CD4-positive, alpha-beta T cell treated with Interleukin-1 beta for 1 hour (primary cell): ENCODE results near the gene TIMM13.
"Not testable (repeated sequence)": the region's sequence is repeated elsewhere in the genome, so short reads cannot be mapped to it uniquely, and the experiment has no call there.

Experiments
- DNase-seq, 2 donors: peaks; one replicate each; pipeline ENCODE4 v3.0.0-alpha.2; 2020 to 2022

TIMM13 gene

GRCh38 chr19:2413159-2413558 lies 14.2 kb downstream of the TIMM13 start:
- no peak for DNase-seq

- DNase-seq = no peak
These were observed 14.9 kb downstream of the TIMM13 start for GRCh38 chr19:2412449-2412848.

DNA sequence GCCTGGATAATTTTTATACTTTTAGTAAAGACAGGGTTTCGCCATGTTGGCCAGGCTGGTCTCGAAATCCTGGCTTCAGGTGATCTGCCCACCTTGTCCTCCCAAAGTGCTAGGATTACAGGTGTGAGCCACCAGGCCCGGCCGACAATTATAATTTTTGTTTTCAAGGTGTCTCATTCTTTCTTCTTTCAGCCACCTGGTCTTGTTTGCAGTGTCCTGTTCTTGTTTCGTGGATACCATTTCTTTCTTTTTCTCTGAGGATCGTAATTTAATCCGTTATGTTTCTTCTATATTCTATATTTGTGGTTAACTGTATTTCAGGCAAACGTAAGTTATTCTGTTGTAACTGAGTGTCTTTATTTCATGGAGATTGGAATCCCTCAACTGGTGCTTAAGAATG lies 15.7 kb downstream of the TIMM13 start:
- DNase-seq = no peak

- no peak for DNase-seq
These were observed 17.4 kb downstream of the TIMM13 start for GRCh38 chr19:2410023-2410422.

- no peak for DNase-seq
These were observed 18.0 kb downstream of the TIMM13 start for GRCh38 chr19:2409352-2409912.

GRCh38 chr19:2408247-2408646 lies 19.1 kb downstream of the TIMM13 start:
- DNase-seq = no peak

GRCh38 chr19:2399582-2399981 lies 27.8 kb downstream of the TIMM13 start:
- DNase-seq = no peak

GRCh38 chr19:2398735-2399305 lies 28.6 kb downstream of the TIMM13 start:
- DNase-seq = no peak

GRCh38 chr19:2397173-2397572 lies 30.2 kb downstream of the TIMM13 start:
- DNase-seq = not testable (repeated sequence)

DNA sequence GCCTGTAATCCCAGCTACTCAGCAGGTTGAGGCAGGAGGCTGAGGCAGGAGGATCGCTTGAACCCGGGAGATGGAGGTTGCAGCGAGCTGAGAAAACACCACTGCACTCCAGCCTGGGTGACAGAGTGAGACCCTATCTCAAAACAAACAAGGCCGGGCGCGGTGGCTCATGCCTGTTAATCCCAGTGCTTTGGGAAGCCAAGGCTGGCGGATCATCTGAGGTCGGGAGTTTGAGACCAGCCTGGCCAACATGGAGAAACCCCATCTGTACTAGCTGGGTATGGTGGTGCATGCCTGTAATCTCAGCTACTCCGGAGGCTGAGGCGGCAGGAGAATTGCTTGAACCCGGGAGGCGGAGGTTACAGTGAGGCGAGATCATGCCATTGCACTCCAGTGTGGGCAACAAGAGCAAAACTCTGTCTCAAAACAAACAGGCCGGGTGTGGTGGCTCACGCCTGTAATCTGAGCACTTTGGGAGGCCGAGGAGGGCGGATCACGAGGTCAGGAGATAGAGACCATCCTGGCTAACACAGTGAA lies 32.0 kb downstream of the TIMM13 start:
- not testable (repeated sequence) for DNase-seq

- peak; percentile 19 to 24 for DNase-seq
These were observed 32.7 kb downstream of the TIMM13 start for GRCh38 chr19:2394442-2395292.

- peak in 1 of 2 donors; percentile 11 for DNase-seq
These were observed 33.3 kb downstream of the TIMM13 start for GRCh38 chr19:2394054-2394441.

- peak in 1 of 2 donors; percentile 13 for DNase-seq
These were observed 34.5 kb downstream of the TIMM13 start for GRCh38 chr19:2392899-2393298.

GRCh38 chr19:2392366-2392765 lies 35.0 kb downstream of the TIMM13 start:
- no peak for DNase-seq

- DNase-seq = peak; percentile 61 to 68
These were observed 36.2 kb downstream of the TIMM13 start for GRCh38 chr19:2391118-2391725.

- no peak for DNase-seq
These were observed 37.8 kb downstream of the TIMM13 start for GRCh38 chr19:2389594-2389993.

DNA sequence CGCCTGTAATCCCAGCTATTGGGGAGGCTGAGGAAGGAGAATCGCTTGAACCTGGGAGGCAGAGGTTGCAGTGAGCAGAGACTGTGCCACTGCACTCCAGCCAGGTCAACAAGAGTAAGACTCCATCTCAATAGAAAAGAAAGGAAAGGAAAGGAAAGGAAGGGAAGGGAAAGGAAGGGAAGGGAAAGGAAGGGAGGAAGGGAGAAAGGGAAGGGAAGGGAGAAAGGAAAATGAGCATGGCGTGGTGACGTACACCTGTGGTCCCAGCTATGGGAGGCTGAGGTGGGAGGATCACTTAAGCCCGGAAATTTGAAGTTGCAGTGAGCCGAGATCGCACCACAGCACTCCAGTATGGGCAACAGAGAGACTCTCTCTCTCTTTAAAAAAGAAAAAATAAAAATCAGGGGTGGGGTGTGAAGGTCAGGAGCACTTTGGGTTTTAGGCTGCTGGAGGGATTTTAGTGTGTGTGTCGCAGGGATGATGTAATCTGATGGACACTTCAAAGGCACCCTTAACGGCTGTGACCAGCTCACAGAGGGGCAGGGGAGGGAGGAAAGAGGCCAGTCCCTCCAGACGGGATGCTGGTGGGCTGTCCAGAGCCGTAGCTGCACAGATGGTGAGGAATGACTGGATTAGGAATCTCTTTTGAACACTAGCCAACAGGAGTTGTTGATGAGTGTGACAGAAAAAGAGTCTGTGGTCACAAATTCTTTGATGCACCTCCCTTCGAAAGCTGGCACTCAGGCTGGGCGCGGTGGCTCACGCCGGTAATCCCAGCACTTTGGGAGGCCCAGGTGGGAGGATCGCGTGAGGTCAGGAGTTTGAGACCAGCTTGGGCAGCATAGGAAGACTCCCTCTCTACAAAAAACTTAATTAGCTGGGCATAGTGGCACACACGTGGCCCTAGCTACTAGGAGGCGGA lies 39.8 kb downstream of the TIMM13 start:
- DNase-seq = no peak

DNA sequence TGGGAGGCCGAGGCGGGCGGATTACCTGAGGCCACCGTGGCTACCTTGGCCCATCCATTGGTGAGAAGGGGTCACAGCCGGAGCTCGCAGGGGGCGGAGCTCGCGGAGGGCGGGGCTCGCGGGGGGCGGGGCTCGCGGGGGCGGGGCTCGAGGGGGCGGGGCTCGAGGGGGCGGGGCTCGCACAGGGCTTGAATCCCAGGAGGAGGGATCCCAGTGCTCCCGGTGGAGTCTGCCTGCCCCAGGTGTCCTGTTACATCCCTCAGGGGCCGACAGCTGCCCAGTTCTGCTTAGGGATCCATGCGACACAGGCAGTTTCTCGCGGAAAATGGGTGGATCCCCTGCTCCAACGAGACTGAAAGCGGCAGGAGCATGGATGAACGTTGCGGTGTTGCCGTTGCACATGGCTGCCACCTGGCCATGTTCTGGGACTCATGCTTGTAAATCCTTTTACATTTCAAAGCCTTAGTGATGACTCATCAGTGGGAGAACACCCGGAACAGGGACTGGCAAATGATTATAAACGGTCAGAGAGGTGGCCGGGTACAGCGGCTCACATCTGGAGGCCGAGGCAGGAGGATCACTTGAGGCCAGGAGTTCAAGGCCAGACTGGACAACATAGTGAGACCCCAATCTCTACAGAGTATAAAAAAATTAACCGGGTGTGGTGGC lies 42.2 kb downstream of the TIMM13 start:
- DNase-seq = peak in 1 of 2 donors; percentile 2

DNA sequence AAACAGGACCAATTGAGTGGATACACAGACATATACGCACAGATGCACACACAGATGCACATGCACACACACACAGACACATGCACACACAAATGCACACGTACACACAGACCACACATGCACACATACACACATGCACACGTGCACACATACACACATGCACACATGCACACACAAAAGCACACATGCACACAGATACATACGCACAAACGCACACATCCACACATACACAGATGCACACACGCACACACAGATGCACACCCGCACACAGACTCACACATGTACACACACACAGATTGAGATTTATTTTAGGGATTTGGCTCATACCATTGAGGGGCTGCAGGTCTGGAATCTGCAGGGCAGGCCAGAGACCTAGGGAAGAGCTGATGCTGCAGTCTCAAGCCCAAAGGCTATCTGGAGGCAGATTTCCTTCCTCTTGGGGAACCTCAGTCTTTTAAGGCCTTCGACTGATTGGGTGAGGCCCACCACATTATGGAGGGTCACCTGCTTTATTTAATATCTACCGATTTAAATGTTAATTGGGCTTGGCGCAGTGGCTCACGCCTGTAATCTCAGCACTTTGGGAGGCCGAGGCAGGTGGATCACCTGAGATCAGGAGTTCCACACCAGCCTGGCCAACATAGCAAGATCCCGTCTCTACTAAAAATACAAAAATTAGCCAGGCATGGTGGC lies 44.7 kb downstream of the TIMM13 start:
- DNase-seq = no peak

GRCh38 chr19:2381148-2381820 lies 46.1 kb downstream of the TIMM13 start:
- no peak for DNase-seq
